HL-60/S4 treated with retinoic acid at 250 ng/mL for 4 days and 3 days (cell line): Measurements from ENCODE around the gene CDH4.

Source experiments
- in situ Hi-C: fragments of 300-500 bp; cut with MboI; formaldehyde crosslinking; loops from 2 replicates; pipeline ENCODE4 v1.7.0; 2022; ENCODE audit warnings: low sequenced_read_pairs

Gene CDH4

GRCh38 chr20:61861054-61861841 is 609.2 kb downstream of the CDH4 start:
- in situ Hi-C loops = no loop called here

GRCh38 chr20:61861858-61862257 is 609.8 kb downstream of the CDH4 start:
- in situ Hi-C loops = no loop called here

GRCh38 chr20:61862881-61863280 is 610.8 kb downstream of the CDH4 start:
- in situ Hi-C loops = no loop called here

- in situ Hi-C loops = no loop called here
These were observed 612.4 kb downstream of the CDH4 start for GRCh38 chr20:61864481-61864880.

GRCh38 chr20:61865353-61865752 is 613.3 kb downstream of the CDH4 start:
- in situ Hi-C loops = no loop called here

GRCh38 chr20:61866165-61866564 is 614.1 kb downstream of the CDH4 start:
- in situ Hi-C loops = no loop called here

GRCh38 chr20:61868006-61868405 is 615.9 kb downstream of the CDH4 start:
- in situ Hi-C loops = no loop called here

- in situ Hi-C loops = no loop called here
These were observed 616.5 kb downstream of the CDH4 start for GRCh38 chr20:61868466-61869090.

GRCh38 chr20:61869750-61870507 is 617.9 kb downstream of the CDH4 start:
- in situ Hi-C loops = no loop called here

GRCh38 chr20:61871160-61871559 is 619.1 kb downstream of the CDH4 start:
- in situ Hi-C loops = no loop called here

- in situ Hi-C loops = no loop called here
These were observed 619.9 kb downstream of the CDH4 start for GRCh38 chr20:61871913-61872312.

GRCh38 chr20:61872371-61872900 is 620.4 kb downstream of the CDH4 start:
- in situ Hi-C loops = no loop called here

- in situ Hi-C loops = no loop called here
These were observed 621.8 kb downstream of the CDH4 start for GRCh38 chr20:61873651-61874420.

- in situ Hi-C loops = no loop called here
These were observed 622.5 kb downstream of the CDH4 start for GRCh38 chr20:61874421-61875068.

GRCh38 chr20:61875221-61875885 is 623.3 kb downstream of the CDH4 start:
- in situ Hi-C loops = no loop called here

GRCh38 chr20:61875996-61876395 is 623.9 kb downstream of the CDH4 start:
- in situ Hi-C loops = no loop called here

GRCh38 chr20:61876952-61877728 is 625.1 kb downstream of the CDH4 start:
- in situ Hi-C loops = no loop called here

GRCh38 chr20:61877776-61878477 is 625.9 kb downstream of the CDH4 start:
- in situ Hi-C loops = no loop called here
